Stomach smooth muscle (tissue), 2 donors: ENCODE results near the gene AKNA.
"Not testable (repeated sequence)": the region's sequence is repeated elsewhere in the genome, so short reads cannot be mapped to it uniquely, and the experiment has no call there.

Experiments
- H3K27ac ChIP-seq: one replicate; pipeline ENCODE4 v1.7.0; 2013; ENCODE audit warnings: mild to moderate bottlenecking, low read length, inconsistent platforms
- H3K27me3 ChIP-seq, 2 donors: one replicate each; pipeline ENCODE4 v1.7.0; 2013; ENCODE audit warnings: low read length in 2 of 2; ENCODE audit not compliant: insufficient read depth in 2 of 2, control insufficient read depth in 1 of 2
- H3K36me3 ChIP-seq, 2 donors: one replicate each; pipeline ENCODE4 v1.7.0; 2013; ENCODE audit warnings: low read length in 2 of 2; ENCODE audit not compliant: control insufficient read depth in 2 of 2, insufficient read depth in 2 of 2
- H3K4me1 ChIP-seq: one replicate; pipeline ENCODE4 v1.7.0; 2013; ENCODE audit warnings: low read length; ENCODE audit not compliant: control insufficient read depth, insufficient read depth
- H3K4me3 ChIP-seq, 2 donors: one replicate each; pipeline ENCODE4 v1.7.0; 2013; ENCODE audit warnings: low read length in 2 of 2
- H3K9ac ChIP-seq, 2 donors: one replicate each; pipeline ENCODE4 v1.7.0; 2013; ENCODE audit warnings: low read length in 2 of 2, mild to moderate bottlenecking in 1 of 2
- H3K9me3 ChIP-seq, 2 donors: one replicate each; pipeline ENCODE4 v1.7.0; 2013; ENCODE audit warnings: low read length in 2 of 2; ENCODE audit not compliant: control insufficient read depth in 2 of 2
- donor health status: healthy.
- donor health status: Pancreatic carcinoma.

Gene AKNA

DNA sequence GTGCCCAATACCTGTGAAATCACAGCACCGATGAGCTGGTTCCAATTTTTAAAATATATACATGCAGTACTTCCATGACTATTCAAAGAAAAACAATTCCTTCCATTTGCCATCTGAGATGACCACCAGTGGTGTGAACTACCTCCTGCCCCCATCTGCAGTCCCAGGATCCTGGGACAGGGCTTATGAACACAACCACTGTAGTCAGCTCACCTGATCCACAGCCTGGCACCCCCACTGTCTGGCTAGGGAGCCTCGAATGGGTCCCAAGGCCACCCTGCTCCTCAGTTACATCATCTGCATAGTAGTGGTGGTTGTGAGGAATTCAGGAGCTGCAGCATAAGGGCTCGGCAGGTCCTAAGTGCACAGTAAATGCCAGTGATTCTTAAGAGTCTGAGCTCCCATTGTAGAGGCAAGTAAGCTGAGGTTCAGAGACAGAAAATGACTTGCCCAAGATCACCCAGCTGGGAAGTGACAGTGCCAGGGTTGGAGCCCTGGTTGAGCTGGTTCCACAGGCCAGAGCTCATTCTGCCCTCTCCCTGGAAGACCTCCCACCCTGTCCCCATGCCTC is 62.0 kb downstream of the AKNA start:
- not testable (repeated sequence) for H3K27me3 ChIP-seq, H3K9ac ChIP-seq, H3K4me3 ChIP-seq, H3K27ac ChIP-seq, H3K4me1 ChIP-seq, H3K9me3 ChIP-seq, H3K36me3 ChIP-seq

- H3K27me3 ChIP-seq, H3K27ac ChIP-seq, H3K4me3 ChIP-seq, H3K36me3 ChIP-seq, H3K9me3 ChIP-seq, H3K4me1 ChIP-seq, H3K9ac ChIP-seq: not testable (repeated sequence)
These were observed 62.8 kb downstream of the AKNA start for GRCh38 chr9:114324965-114325364.

DNA sequence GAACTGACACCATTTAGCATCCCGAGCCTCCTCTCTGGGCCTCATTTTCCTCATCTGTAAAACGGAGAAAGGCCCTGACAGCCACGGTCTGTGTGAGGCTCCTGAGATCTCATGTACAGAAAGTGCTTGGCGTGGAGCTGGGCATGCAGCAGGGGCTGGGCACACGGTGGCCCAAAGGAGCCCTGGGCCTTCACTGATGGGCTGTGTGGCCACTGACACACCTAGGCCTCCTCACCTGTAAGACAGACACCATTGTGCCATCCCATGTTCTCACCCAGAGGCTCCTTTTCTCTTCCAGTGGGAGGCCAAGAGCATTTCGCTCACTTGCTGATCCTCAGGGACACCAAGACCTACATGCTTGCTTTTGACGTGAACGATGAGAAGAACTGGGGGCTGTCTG is 63.3 kb downstream of the AKNA start:
- Histone ChIP-seq H3K27ac (no peak overlapping the region), H3K36me3 (no peaks in the 10 kb centered on the region), H3K27me3 (no peaks in the 10 kb centered on the region), H3K9ac (no peak overlapping the region), H3K4me1 (no peaks in the 10 kb centered on the region), H3K4me3 (no peak overlapping the region), H3K9me3 (no peaks in the 10 kb centered on the region)

DNA sequence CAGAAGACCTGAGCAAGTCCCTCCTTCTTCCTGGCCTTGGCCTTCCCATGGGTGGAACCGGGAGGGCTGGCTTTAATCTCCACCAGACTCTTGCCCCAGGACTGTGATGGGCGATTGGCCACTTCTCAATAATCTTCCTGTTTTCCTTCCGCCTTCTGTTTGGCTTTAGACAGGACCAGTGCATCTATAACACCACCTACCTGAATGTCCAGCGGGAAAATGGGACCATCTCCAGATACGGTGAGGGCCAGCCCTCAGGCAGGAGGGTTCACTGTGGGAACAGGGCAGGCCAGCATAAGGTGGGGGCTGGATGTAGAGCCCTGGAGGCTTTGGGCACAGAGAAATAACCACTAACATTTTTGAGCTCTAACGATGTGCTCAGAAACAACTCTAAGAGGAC is 63.9 kb downstream of the AKNA start:
- H3K27me3 ChIP-seq, H3K4me3 ChIP-seq, H3K36me3 ChIP-seq, H3K27ac ChIP-seq, H3K9ac ChIP-seq, H3K4me1 ChIP-seq, H3K9me3 ChIP-seq: not testable (repeated sequence)

- H3K27me3 ChIP-seq, H3K27ac ChIP-seq, H3K4me1 ChIP-seq, H3K36me3 ChIP-seq, H3K9me3 ChIP-seq, H3K9ac ChIP-seq, H3K4me3 ChIP-seq: not testable (repeated sequence)
These were observed 64.8 kb downstream of the AKNA start, which contains the start of gene ORM1 for GRCh38 chr9:114322831-114323531. TSS of gene ORM1 (plus strand) at chr9:114323098. CDS start at chr9:114323134, 36 bp downstream.

- H3K4me3 ChIP-seq, H3K27me3 ChIP-seq, H3K9ac ChIP-seq, H3K27ac ChIP-seq, H3K4me1 ChIP-seq, H3K9me3 ChIP-seq, H3K36me3 ChIP-seq: not testable (repeated sequence)
These were observed 65.5 kb downstream of the AKNA start for GRCh38 chr9:114322160-114322818.

DNA sequence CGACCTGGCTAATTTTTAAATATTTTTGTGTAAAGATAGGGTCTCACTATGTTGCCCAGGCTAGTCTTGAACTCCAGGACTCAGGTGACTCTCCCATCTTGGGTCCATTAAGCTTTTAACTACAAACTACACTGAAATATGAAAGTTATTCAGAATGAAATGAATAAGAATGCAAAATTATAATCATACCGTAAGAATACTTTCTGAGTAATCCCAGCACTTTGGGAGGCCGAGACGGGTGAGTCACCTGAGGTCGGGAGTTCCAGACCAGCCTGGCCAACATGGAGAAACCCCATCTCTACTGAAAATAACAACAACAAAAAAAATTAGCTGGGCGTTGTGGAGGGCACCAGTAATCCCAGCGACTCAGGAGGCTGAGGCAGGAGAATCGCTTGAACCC is 66.0 kb downstream of the AKNA start:
- Histone ChIP-seq H3K27me3 (no peaks in the 10 kb centered on the region), H3K9me3 (no peaks in the 10 kb centered on the region), H3K4me1 (no peaks in the 10 kb centered on the region), H3K4me3 (no peak overlapping the region), H3K36me3 (no peaks in the 10 kb centered on the region), H3K27ac (no peak overlapping the region), H3K9ac (no peak overlapping the region)

- not testable (repeated sequence) for H3K27ac ChIP-seq, H3K4me1 ChIP-seq, H3K9me3 ChIP-seq, H3K27me3 ChIP-seq, H3K4me3 ChIP-seq, H3K36me3 ChIP-seq, H3K9ac ChIP-seq
These were observed 67.1 kb downstream of the AKNA start for GRCh38 chr9:114320710-114321109.

- H3K4me1 ChIP-seq = no peaks in the 10 kb centered on the region
- H3K27ac ChIP-seq = no peak overlapping the region
- no peaks in the 10 kb centered on the region for H3K36me3 ChIP-seq
- peaks cover 2 to 4% of the 10 kb centered on the region in 2 donors for H3K9me3 ChIP-seq
- H3K9ac ChIP-seq = no peak overlapping the region
- no peak overlapping the region for H3K4me3 ChIP-seq
- no peaks in the 10 kb centered on the region for H3K27me3 ChIP-seq
These were observed 68.6 kb downstream of the AKNA start for GRCh38 chr9:114319147-114319546.

- Histone ChIP-seq H3K9me3 (peaks cover 2 to 4% of the 10 kb centered on the region in 2 donors), H3K27me3 (no peaks in the 10 kb centered on the region), H3K36me3 (no peaks in the 10 kb centered on the region), H3K9ac (no peak overlapping the region), H3K4me3 (no peak overlapping the region), H3K4me1 (no peaks in the 10 kb centered on the region), H3K27ac (no peak overlapping the region)
These were observed 69.4 kb downstream of the AKNA start for GRCh38 chr9:114318416-114318815.
